H1 (cell line): ENCODE results near the gene MFAP3L.

Experiments
- ASH2L ChIP-seq: fragments of 200-600, 300-600 bp; sonication (generic); IDR thresholded peaks from one replicate; pipeline ENCODE4 v1.7.1; 2017; ENCODE audit warnings: low read length
- BRCA1 ChIP-seq: IDR thresholded peaks from 2 replicates; pipeline ENCODE4 v1.6.1; 2012; ENCODE audit warnings: low read depth, low read length, improper control_type of control experiment
- CTCF ChIP-seq, 3 experiments: IDR thresholded peaks; 1 replicate in 2 of 3; 2 replicates in 1 of 3; pipeline versions ENCODE4 v1.5.1 to v1.6.1; 2011; ENCODE audit warnings: low read length in 3 of 3, mild to moderate bottlenecking in 3 of 3, inconsistent platforms in 2 of 3, low read depth in 1 of 3, moderate library complexity in 1 of 3; ENCODE audit not compliant: insufficient read depth in 1 of 3; ENCODE audit errors: control extremely low read depth in 1 of 3
- EP300 ChIP-seq, 2 experiments: IDR thresholded peaks; 1 replicate in 1 of 2; 2 replicates in 1 of 2; pipeline ENCODE4 v1.6.1; 2011 to 2012; ENCODE audit warnings: low read depth in 2 of 2, low read length in 2 of 2, mild to moderate bottlenecking in 2 of 2, borderline replicate concordance in 1 of 2, inconsistent platforms in 1 of 2, moderate library complexity in 1 of 2
- POLR2A ChIP-seq, 2 experiments: IDR thresholded peaks; 1 replicate in 1 of 2; 2 replicates in 1 of 2; pipeline ENCODE4 v1.6.1; 2011; ENCODE audit warnings: low read depth in 2 of 2, low read length in 2 of 2, mild to moderate bottlenecking in 2 of 2; ENCODE audit errors: control extremely low read depth in 1 of 2
- RAD21 ChIP-seq, 2 experiments: IDR thresholded peaks in 1 of 2; conservative IDR thresholded peaks in 1 of 2; 2 replicates each; pipeline ENCODE4 v1.6.1; 2011; ENCODE audit warnings: low read depth in 2 of 2, low read length in 2 of 2, improper control_type of control experiment in 1 of 2, inconsistent platforms in 1 of 2, mild to moderate bottlenecking in 1 of 2, moderate library complexity in 1 of 2
- SP1 ChIP-seq: IDR thresholded peaks from 2 replicates; pipeline ENCODE4 v1.6.1; 2011; ENCODE audit warnings: low read depth, low read length
- TAF1 ChIP-seq: IDR thresholded peaks from 2 replicates; pipeline ENCODE4 v1.6.1; 2011; ENCODE audit warnings: mild to moderate bottlenecking, low read depth, low read length
- TEAD4 ChIP-seq: IDR thresholded peaks from 2 replicates; pipeline ENCODE4 v1.6.1; 2012; ENCODE audit warnings: low read depth, low read length, inconsistent platforms, mixed read lengths
- USF2 ChIP-seq: IDR thresholded peaks from 2 replicates; pipeline ENCODE4 v1.6.1; 2011; ENCODE audit warnings: low read length, improper control_type of control experiment

- TF ChIP-seq CTCF (IDR thresholded peaks at IDR 0.05; ENCODE audit: control extremely low read depth in 1 of 3, insufficient read depth in 1 of 3, low read depth in 1 of 3, low read length in 3 of 3): no peak
- TF ChIP-seq ASH2L: no peak
- TF ChIP-seq USF2: no peak
- no peak for TF ChIP-seq BRCA1
- no peak for TF ChIP-seq RAD21 (IDR thresholded peaks at IDR 0.05 in 1 of 2, conservative IDR thresholded peaks at IDR 0.05 in 1 of 2; ENCODE audit: low read depth in 2 of 2, low read length in 2 of 2)
- no peak for TF ChIP-seq TAF1
- no peak for TF ChIP-seq POLR2A (IDR thresholded peaks at IDR 0.05; ENCODE audit: control extremely low read depth in 1 of 2, low read depth in 2 of 2, low read length in 2 of 2)
- no peak for TF ChIP-seq TEAD4
- TF ChIP-seq EP300 (IDR thresholded peaks at IDR 0.05; ENCODE audit: borderline replicate concordance in 1 of 2, low read depth in 2 of 2, low read length in 2 of 2): no peak
- TF ChIP-seq SP1: no peak
Observed at GRCh38 chr4:169976951-169977350, 49.2 kb downstream of the MFAP3L start.
